DMS 273 treated with DMSO at 0.1 percent for 48 hours (cell line): ENCODE data around the gene MAB21L4.

Experiments used
- DNase-seq: peaks from one replicate; lab custom pipeline; 2025; lab: John Stamatoyannopoulos, UW

The MAB21L4 gene

DNA sequence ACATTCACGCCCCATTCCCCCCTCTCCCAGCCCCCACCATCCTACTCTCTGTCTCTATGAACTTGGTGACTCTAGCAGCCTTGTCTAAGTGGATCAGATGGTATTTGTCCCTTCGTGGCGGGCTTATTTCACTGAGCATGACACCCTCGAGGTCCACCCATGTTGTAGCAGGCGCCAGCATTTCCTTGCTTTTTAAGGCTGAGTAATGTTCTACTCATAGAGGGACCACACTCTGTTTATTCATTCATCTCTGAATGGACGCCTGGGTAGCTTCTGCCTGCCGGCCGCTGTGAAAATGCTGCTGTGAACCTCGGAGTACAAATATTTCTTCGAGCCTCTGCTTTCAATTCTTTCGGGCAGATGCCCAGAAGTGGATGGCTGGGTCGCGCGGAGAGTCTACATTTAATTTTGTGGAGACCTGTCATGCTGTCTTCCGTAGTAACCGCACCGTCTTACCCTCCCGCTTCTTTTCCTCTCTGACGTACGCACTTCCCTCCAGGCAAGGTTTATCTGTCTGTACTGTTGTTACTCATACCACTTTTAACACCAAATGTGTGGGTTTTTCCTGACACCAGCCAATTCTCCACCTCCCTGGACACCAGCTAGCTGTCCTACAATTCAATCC is 15.8 kb upstream of the MAB21L4 start:
- DNase-seq, result no peak

DNA sequence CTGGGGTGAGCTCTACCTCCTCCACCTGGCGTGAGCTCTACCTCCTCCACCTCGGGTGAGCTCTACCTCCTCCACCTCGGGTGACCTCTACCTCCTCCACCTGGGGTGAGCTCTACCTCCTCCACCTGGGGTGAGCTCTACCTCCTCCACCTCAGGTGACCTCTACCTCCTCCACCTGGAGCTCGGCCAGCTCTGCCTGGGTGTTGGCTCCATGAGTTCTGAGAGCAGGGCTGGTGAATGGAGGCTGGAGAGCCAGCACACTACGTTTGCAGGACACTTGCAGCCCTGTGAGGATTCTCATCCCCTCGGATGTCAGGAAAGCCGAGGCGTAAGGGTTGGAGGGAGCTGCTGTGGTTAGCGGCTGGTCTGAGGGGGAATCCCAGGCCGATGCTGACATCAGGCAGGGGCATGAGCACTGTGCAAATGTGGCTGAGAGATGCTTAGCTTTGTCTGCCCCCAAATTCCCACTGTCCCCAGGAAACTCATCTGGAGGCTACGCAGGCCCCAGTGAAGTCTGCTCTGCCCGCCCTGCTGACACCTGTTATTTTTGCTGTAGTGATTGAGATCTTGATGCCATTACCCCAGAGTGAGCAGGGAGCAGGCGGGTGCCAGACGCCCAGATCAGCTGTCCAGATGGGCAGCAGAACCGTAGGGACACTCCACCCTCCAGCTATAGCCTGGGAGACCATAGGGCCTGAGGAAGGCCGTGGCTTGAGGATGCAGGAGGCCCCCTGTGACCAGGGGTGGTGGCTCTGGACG is 13.4 kb upstream of the MAB21L4 start:
- DNase-seq, result no peak

DNA sequence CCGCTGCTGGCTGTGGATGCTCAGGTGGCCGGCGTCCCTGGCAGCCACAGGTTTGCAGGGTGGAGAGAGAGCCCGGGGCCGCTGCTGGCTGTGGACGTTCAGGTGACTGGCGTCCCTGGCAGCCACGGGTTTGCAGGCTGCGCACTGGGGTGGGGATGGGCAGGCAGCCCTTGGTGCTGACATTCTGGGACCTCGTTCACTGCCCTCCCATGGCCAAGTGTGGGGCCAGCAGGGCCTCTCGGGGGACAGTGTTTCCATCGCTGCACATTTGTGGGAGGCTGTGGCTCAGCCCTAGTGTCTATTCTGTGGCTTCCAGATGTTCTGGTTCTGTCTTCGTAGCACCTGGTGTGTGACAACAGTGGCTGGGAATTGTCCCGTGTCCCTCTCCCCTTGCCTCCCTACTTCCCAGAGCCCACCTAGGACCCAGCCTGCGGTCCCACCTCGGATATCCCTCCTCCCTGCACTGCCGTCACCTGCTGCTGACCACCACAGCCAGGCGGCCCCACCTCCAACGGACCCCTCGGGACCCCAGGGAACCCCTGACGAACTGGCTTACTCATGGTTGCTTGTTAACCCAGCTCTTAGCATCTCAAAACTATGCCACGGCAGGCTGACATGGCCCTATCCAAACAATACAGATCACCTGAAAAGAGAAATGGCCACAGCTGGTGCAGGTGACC is 11.1 kb upstream of the MAB21L4 start:
- no peak for DNase-seq

DNA sequence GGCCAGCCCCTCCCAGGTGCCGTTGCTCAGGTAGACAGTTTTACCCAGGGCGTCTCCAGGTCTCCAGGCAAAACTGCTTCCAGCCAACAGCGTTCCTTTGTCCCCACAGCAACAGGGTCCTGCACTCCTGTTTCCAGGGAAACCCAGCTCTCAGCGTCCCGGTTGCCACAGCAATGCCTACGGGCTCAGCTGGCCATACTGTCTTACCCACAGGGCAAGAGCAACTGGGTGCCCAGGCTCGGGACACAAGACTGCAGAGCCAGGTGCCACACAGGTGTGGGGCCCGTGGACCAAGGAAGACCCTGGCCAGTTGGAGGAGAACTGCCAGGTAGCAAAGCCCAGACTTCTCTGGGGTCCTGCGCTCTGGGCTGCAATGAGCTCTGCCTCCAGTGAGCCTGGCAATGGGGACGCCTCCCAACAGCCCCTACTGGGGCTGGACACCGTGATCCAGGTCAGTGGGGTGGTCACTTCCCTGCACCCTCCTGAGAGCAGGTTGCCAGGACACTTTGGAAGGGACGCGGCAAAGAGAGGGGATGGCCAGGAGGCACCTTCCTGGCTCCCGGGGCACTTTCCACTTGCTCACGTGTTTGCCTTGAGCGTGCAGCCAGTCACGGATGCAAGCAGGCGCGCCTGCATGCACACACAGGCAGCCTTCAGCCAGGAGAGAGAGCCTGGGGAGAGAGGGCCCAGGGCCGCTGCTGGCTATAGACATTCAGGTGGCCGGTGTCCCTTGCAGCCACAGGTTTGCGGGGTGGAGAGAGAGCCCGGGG is 10.4 kb upstream of the MAB21L4 start, which contains the start of gene CROCC2:
TSS of gene CROCC2 (plus strand) at position 196 of the 770 bp plus-strand sequence. CDS start at position 374, 178 bp downstream.
- DNase-seq, result no peak

DNA sequence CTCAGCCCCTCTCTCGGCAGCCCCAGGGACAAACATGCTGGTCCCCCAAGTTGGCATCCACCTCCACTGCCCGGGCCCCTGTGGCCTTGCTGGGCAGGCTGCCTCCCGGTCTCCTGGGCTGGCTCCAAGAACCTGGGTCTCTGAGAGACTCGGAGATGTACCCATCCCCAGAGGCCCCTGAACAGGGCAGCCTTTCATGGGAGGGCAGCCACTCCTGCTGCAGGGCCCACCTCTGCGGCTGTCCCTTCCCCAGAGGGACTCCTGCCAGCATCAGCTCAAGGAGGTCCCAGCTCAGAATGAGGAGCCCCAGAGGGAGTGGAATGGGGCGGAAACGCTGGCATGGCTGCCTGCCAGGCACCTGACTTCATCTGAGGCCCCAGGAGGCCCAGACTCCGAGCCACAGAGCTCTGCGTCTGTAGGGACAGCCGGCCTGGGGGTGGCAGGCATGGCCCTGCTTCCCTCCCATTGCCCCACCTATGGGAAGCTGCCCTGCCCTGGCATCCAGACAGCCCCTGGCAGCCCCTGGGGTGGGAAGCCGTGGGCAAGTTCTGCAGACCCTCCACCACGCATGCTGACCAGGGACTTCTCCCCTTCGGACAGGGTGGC is 9.3 kb upstream of the MAB21L4 start:
- no peak for DNase-seq

DNA sequence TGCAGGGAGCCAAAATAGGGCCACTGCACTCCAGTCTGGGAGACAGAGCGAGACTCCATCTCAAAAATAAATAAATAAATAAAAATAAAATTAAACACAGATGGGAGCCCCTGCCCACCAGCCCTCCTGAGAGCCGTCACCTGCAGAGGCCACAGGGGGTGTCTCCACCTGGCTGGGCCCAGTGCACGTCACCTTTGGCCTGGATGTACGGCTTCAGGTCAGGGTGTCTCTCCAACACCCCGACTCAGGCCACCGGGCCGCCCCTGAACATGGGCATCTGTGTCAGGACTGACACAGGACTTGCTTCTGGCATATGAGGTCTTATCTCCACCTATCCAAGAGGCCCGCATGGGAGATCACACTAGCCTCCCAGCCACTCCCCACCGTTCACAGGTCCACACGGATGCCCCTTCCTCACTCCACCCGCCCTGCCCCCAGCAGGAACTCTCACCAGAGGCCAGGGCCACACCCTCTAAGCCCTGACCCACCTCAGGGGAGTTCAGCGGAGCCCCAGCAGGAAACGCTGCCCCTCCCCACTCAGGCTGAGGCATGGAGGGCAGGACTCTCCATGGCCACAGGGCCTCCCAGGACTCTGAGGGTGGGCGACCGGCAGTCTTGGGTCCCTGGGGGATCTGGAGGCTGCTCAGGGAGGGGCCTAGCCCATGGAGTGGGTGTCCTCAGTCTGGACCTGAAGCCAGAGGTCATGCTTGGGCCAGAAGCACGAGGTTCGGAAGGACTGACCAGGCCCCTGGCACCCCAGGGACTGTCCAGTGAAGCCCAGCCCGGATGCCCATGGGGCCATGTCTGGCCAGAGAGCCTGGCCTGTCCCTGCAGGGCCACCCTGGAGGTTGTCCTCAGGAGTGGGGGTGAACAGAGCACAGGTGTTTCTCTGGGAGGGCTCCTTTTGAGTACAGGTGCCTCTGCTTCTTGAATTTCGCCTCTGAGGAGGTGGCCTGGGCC is 8.5 kb upstream of the MAB21L4 start:
- no peak for DNase-seq

DNA sequence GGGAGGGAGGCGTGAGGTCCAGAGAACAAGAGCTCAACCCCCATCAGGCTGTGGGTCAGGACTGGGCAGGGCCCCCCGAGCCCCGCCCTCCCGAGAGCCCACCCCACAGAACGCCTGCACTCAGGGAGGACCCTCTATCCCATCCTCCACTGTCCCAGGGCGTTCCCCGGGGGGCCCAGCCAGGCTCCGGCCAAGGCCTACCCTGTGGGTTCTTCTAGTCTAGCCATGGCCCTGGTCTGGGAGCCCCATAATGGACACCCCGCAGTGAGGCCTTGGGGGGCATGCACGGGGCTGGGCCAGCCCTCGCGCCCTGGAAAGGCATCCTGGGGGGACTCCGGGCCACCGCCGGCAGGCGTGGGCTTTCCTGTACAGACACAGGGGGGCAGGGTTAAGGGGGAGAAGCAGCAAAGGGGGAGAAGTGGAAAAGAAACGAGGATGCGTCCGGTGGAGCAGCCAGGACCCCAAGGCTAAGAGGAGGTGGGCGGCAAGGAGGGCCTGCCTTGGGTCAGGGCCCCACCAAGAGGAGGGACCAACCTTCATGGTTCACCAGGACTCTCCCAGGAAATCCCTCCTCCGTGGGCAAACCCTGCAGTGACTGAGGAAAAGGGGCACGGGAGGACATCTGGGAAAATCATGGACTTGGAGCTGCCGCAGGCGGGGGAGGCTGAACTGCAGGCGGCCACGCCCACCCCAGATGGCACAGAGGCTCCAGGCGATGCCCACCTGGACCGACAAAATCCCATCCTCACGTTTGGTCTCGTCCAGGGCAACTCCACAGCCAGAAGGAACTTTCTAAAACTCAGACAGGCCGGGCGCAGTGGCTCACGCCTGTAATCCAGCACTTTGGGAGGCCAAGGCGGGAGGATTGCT is 7.5 kb upstream of the MAB21L4 start:
- DNase-seq, result no peak

DNA sequence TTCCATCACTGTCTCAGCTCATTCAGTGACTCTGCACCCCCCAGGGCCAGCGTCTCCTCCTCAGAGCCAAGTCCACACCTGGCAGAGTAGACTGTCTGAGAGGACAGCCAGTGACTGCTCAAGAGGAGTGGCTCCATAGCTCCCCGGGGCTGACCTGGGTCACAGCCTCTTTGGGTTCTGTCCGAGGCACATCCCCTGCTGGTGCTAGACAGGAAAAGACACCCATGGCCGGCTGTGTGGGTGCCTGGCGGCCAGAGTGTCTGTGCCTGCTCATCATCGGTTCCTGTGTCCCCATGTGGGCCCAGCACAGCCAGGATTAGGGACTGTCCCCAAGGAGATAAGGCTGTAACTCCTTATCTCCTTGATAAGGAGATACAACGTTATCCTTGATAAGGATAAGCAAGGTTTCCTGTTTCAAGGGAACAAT is 6.7 kb upstream of the MAB21L4 start:
- no peak for DNase-seq

DNA sequence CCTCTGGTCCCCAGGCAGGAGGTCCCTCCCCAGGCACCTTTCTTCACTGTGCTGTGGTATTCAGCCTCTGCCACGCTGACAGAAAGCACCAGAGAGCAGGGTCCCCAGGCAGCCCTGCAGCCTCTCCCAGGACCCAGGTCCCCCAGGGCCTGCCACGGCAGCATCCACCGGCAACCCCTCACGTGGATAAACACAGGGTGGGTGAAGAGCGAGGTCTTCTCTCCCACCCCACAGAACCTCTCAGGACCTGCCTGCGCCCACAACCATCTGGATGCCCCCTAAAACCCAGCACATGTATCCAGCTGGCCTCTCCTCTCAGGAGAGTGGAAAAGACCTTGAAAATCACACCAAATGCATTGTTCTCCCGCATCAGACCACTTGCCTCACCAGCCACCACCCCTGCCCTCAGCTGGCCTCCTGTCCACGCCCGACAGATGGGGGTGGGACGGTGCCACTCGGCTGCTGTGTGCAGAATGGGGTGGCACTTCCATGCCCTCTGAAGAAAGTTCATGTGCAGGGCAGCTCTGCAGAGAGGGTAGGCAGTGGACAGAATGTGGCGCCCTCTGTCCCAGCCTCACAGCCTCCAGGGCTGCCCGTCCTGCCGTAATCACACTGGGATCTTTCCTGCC is 6.1 kb upstream of the MAB21L4 start:
- DNase-seq, result no peak

DNA sequence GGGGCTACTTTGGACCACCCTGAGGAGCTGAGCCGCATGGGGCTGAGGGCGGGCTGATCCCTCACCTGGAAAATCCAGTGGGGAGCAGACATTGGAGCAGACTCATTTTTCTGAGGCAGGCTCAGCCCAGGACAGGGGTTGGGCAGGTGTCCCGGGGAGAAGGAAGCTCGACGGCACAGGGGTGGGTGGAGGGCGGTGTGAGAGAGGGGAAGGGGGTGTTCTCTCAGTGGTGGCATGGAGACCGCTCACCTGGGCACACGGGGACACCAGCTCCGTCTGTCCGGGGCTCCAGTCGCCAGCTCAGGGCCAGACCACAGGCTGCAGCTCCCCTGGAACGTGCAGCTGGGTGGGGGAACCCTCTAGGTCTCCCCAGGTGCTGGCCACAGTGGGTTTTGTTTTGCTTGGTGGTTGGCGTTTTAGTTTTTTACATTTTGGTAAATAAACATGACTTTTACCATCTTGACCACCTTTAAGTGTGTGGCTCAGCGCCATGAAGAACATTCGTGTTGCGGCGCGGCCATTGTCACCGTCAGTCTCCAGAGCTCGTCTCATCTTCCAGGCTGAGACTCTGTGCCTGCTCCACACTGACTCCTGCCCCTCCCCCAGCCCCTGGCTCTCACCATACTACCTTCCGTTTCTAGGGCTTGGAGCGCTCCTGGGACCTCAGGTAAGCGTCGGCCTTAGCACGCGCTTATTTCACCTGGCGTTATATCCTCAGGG is 4.3 kb upstream of the MAB21L4 start:
- DNase-seq, result no peak

DNA sequence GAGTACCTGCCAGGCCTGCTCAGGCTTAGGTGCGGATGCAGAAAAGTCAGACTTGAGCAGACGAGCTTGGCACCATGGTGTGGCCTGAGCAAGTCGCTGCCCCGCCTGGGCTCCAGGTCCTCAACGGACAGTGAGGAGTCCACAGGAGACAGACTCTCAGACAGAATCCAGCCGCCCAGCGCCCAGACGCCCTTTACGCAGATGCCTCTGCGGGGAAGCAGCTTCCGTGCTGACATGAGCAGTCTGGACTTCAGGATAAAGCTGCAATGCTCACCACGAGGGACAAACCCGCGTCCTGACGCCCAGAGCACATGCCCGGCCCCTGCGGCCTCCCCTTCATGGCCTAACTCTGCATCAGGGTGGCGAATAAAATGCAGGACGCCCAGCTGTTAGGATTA is 3.5 kb upstream of the MAB21L4 start:
- DNase-seq, result no peak

DNA sequence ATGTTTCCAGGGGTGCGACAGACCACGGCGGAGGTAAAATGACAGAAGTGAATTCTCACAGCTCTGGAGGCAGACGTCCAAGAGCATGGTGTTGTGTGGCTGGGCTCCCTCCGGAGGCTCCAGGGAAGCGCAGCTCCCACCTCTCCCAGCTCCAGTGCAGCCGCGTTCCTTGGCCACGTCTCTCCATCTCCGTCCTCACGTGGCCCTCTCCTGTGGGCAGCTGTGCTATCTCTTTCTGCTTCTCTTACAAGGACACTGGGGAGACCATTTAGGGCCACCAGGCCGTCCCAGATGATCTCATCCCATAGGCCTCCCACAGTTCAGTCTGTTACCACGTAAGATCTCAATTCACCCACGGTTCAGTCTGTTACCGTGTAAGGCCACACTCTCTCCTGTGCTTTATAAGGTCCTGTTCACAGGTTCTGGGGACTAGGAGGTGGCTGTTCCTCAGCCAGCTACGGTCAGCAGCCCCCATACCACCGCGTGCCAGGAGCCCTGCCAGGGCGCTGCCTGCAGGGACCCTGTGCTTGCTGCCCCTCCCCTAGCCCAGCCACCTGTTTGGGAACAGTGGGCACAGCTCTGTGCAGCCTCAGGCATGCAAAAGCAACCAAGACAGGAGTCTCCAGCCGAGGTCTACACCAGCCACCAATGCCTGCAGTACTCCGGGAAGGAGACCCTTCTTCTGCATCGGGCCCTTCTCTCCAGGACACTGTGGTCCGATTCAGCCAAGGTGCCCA is 2.9 kb upstream of the MAB21L4 start:
- no peak for DNase-seq

DNA sequence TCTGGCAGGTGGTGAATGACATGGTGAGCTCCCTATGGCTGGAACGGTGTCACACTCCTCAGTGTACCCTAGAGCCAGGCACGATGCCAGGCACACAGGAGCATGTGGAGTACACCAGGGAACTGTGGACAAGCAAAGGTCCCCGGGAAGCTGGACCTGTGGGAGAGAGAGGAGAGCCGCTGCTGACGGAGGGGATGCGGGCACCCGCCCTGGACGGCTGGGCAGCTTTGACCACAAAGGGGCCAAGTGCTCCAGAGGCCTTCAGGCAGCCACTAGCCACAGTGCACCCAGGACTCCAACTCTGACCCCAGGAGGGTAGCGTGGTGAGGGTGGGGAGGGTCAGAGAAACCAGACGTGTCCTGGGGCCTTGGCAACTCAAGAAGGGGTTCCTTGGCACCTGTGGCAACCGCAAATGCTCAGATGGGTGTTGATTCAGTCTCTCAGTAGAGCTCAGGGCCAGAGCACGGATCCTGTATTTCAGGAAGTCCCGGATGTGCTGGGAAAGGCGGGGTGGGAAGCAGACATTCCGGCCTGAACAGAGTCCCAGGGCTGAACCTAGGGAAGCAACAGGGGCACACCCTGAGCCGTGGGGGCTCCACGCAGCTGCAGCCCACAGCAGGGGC is 2.3 kb upstream of the MAB21L4 start:
- DNase-seq, result no peak

DNA sequence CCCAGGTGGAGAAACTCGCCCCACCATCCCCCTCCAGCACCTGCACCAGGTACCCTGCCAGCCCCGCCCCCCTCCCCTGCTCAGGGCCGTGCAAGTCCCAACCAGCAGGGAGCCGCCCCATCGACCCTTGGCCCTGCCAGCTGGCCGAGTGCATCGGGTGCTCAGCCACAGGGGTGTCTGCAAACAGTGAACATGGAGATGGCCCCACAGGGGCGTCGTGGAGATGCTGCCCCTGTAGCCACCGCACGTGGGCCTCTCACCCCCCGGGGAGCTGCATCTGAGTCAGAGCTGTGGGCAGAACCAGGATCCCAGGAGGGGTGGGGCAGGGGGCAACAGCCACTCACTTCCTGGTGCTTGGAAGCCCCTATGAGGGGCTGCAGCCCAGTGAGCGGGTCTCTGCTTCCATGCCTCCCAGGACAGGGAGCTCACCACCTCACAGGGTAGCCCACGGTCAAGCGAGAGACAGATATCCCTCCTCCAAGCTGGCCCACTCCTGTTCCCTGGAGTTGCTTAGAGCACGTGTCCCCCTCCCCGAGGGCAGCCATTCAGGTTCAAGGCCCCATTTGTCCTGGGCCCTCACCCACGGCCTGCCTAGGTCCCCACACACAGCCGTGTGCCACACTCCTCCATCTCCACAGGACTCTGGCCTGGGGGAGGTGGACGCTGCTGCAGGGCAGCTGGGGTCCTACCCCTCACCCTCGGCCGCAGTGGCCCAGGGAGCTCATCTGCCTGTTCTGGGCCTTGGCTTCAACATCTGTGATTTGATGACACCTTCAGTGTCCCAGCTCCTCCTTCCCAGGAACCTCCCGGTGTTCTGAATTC is 1.1 kb upstream of the MAB21L4 start:
- DNase-seq, result no peak

DNA sequence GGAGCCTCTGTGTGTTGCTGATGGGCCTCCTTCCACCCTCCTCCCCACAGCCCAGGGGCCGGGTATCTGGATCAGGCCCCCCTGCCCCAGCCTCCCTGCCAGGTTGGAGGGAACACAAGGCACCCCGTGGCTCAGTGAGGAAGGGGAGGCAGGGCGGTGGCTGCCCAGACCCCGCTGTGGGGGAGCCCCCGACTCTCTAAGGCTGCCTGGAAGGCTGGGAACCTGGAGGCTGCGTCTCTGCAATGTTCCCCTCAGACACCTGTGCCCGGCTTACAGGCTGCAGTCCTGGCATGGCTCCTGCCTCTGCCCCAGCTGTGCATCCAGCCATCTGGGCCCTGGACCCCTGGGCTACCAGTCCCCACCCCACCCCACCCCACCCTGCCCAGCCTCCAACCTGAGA is 438 bp upstream of the MAB21L4 start:
- DNase-seq, result no peak

DNA sequence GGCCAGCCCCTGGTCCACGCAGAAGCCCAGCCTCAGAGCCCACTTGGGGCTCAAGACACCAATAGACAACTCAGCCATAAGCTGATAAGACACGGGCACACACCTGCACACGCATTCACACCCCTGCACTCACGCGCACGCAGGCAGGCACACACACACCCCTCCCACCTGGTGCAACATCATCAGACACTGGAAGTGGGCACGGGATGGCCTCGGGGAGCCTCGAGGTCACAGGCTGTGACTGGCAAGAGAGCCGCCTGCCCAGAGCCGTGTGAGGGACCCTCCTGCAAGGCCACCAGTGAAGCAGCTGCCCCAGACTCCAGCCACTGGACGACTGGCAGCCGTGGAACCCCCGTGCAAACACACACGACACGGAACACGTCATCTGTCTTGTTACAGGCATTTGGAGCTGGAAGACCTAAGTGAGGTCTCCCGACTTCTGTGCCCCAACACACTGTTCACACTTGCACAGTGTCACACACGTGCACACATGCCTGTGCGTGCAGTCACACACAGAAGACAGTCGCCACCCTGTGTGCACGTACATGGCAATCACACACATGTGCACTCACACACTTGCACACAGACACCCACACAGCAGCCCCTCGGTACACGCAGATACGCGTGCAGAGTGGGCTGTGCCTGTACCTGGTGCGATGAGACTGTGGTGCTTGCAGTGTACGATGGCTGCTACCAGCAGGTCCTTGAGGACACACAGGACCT is 959 bp downstream of the MAB21L4 start:
- DNase-seq, result no peak
